GM12878 (cell line): Measurements from ENCODE around the gene NFAT5.

ENCODE experiments used
- CHD2 ChIP-seq: IDR thresholded peaks from 2 replicates; pipeline ENCODE4 v1.6.1; 2011; ENCODE audit warnings: low read depth, low read length, improper control_type of control experiment, borderline replicate concordance
- CREM ChIP-seq: IDR thresholded peaks from 2 replicates; pipeline ENCODE4 v1.6.1; 2014; ENCODE audit warnings: antibody characterized with exemption, low read depth
- EZH2 ChIP-seq: IDR thresholded peaks from 2 replicates; pipeline ENCODE4 v1.6.1; 2012; ENCODE audit warnings: low read depth, mild to moderate bottlenecking, control low read depth, inconsistent platforms, low read length, borderline replicate concordance; ENCODE audit not compliant: control insufficient read depth
- HCFC1 ChIP-seq: fragments of 150-350 bp; IDR thresholded peaks from 2 replicates; pipeline ENCODE4 v1.6.1; 2014; ENCODE audit warnings: low read length
- MYC ChIP-seq: IDR thresholded peaks from 2 replicates; pipeline ENCODE4 v1.6.1; 2011; ENCODE audit warnings: mild to moderate bottlenecking, low read length, moderate library complexity, inconsistent platforms; ENCODE audit not compliant: insufficient read depth, insufficient replicate concordance, insufficient read length, severe bottlenecking
- NFYB ChIP-seq: IDR thresholded peaks from 2 replicates; pipeline ENCODE4 v1.6.1; 2011; ENCODE audit warnings: low read depth, mild to moderate bottlenecking, low read length, improper control_type of control experiment, moderate library complexity; ENCODE audit not compliant: insufficient read depth
- STAT1 ChIP-seq: fragments of 450-650 bp; conservative IDR thresholded peaks from 2 replicates; pipeline ENCODE4 v1.6.1; 2014; ENCODE audit warnings: antibody characterized with exemption, mild to moderate bottlenecking
- STAT3 ChIP-seq: IDR thresholded peaks from 2 replicates; pipeline ENCODE4 v1.6.1; 2011; ENCODE audit warnings: low read depth, low read length, improper control_type of control experiment
- TAF1 ChIP-seq: IDR thresholded peaks from 2 replicates; pipeline ENCODE4 v1.6.1; 2011; ENCODE audit warnings: mild to moderate bottlenecking, low read depth, low read length, borderline replicate concordance
- YBX1 ChIP-seq: fragments of 450-650 bp; IDR thresholded peaks from 2 replicates; pipeline ENCODE4 v1.6.1; 2016; ENCODE audit warnings: antibody characterized with exemption
- TF ChIP-seq, protein P1 (sequence below), 3 experiments: IDR thresholded peaks in 2 of 3; conservative IDR thresholded peaks in 1 of 3; 2 replicates each; pipeline ENCODE4 v1.5.1; 2011; ENCODE audit warnings: low read depth in 3 of 3, low read length in 3 of 3, mild to moderate bottlenecking in 3 of 3, control low read depth in 2 of 3, moderate library complexity in 2 of 3, inconsistent platforms in 1 of 3, mixed read lengths in 1 of 3; ENCODE audit not compliant: control insufficient read depth in 2 of 3, insufficient read depth in 1 of 3; ENCODE audit errors: extremely low read depth in 1 of 3
- TF ChIP-seq, protein P2 (sequence below): fragments of 450-650 bp; IDR thresholded peaks from 2 replicates; pipeline ENCODE4 v1.6.1; 2017; ENCODE audit warnings: antibody characterized with exemption, mild to moderate bottlenecking, moderate library complexity
- TF ChIP-seq, protein P3 (sequence below): IDR thresholded peaks from 2 replicates; pipeline ENCODE4 v1.6.1; 2012; ENCODE audit warnings: mild to moderate bottlenecking, low read depth, low read length

GRCh38 chr16:69706256-69706974, 140.6 kb downstream of the NFAT5 start:
- TF ChIP-seq MYC: no peak
- TF ChIP-seq NFYB: no peak
- no peak for TF ChIP-seq CHD2
- no peak for TF ChIP-seq STAT1
- TF ChIP-seq TAF1: no peak
- TF ChIP-seq, protein P1, sequence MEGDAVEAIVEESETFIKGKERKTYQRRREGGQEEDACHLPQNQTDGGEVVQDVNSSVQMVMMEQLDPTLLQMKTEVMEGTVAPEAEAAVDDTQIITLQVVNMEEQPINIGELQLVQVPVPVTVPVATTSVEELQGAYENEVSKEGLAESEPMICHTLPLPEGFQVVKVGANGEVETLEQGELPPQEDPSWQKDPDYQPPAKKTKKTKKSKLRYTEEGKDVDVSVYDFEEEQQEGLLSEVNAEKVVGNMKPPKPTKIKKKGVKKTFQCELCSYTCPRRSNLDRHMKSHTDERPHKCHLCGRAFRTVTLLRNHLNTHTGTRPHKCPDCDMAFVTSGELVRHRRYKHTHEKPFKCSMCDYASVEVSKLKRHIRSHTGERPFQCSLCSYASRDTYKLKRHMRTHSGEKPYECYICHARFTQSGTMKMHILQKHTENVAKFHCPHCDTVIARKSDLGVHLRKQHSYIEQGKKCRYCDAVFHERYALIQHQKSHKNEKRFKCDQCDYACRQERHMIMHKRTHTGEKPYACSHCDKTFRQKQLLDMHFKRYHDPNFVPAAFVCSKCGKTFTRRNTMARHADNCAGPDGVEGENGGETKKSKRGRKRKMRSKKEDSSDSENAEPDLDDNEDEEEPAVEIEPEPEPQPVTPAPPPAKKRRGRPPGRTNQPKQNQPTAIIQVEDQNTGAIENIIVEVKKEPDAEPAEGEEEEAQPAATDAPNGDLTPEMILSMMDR (IDR thresholded peaks at IDR 0.05 in 2 of 3, conservative IDR thresholded peaks at IDR 0.05 in 1 of 3; ENCODE audit: control insufficient read depth in 2 of 3, extremely low read depth in 1 of 3, insufficient read depth in 1 of 3, low read depth in 3 of 3, low read length in 3 of 3): no peak
- no peak for TF ChIP-seq YBX1
- TF ChIP-seq STAT3: no peak
- no peak for TF ChIP-seq EZH2
- TF ChIP-seq, protein P2, sequence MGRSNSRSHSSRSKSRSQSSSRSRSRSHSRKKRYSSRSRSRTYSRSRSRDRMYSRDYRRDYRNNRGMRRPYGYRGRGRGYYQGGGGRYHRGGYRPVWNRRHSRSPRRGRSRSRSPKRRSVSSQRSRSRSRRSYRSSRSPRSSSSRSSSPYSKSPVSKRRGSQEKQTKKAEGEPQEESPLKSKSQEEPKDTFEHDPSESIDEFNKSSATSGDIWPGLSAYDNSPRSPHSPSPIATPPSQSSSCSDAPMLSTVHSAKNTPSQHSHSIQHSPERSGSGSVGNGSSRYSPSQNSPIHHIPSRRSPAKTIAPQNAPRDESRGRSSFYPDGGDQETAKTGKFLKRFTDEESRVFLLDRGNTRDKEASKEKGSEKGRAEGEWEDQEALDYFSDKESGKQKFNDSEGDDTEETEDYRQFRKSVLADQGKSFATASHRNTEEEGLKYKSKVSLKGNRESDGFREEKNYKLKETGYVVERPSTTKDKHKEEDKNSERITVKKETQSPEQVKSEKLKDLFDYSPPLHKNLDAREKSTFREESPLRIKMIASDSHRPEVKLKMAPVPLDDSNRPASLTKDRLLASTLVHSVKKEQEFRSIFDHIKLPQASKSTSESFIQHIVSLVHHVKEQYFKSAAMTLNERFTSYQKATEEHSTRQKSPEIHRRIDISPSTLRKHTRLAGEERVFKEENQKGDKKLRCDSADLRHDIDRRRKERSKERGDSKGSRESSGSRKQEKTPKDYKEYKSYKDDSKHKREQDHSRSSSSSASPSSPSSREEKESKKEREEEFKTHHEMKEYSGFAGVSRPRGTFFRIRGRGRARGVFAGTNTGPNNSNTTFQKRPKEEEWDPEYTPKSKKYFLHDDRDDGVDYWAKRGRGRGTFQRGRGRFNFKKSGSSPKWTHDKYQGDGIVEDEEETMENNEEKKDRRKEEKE: no peak
- TF ChIP-seq, protein P3, sequence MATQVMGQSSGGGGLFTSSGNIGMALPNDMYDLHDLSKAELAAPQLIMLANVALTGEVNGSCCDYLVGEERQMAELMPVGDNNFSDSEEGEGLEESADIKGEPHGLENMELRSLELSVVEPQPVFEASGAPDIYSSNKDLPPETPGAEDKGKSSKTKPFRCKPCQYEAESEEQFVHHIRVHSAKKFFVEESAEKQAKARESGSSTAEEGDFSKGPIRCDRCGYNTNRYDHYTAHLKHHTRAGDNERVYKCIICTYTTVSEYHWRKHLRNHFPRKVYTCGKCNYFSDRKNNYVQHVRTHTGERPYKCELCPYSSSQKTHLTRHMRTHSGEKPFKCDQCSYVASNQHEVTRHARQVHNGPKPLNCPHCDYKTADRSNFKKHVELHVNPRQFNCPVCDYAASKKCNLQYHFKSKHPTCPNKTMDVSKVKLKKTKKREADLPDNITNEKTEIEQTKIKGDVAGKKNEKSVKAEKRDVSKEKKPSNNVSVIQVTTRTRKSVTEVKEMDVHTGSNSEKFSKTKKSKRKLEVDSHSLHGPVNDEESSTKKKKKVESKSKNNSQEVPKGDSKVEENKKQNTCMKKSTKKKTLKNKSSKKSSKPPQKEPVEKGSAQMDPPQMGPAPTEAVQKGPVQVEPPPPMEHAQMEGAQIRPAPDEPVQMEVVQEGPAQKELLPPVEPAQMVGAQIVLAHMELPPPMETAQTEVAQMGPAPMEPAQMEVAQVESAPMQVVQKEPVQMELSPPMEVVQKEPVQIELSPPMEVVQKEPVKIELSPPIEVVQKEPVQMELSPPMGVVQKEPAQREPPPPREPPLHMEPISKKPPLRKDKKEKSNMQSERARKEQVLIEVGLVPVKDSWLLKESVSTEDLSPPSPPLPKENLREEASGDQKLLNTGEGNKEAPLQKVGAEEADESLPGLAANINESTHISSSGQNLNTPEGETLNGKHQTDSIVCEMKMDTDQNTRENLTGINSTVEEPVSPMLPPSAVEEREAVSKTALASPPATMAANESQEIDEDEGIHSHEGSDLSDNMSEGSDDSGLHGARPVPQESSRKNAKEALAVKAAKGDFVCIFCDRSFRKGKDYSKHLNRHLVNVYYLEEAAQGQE: no peak
- TF ChIP-seq CREM: no peak
- TF ChIP-seq HCFC1: no peak
